HG03066 (cell line): Measurements from ENCODE around the gene APOL2.
"Not testable (repeated sequence)": the region's sequence is repeated elsewhere in the genome, so short reads cannot be mapped to it uniquely, and the experiment has no call there.

Experiments used
- ATAC-seq: cut with Tn5 transposase; IDR thresholded peaks from one replicate; pipeline ENCODE4 v1.9.1; 2021; ENCODE audit warnings: low read depth; ENCODE audit not compliant: unreplicated experiment

APOL2 gene, protein sequence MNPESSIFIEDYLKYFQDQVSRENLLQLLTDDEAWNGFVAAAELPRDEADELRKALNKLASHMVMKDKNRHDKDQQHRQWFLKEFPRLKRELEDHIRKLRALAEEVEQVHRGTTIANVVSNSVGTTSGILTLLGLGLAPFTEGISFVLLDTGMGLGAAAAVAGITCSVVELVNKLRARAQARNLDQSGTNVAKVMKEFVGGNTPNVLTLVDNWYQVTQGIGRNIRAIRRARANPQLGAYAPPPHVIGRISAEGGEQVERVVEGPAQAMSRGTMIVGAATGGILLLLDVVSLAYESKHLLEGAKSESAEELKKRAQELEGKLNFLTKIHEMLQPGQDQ

GRCh38 chr22:36239401-36240171 lies at the start of gene APOL2:
Gene APOL2 (minus strand): TSS chr22:36239527. CDS start chr22:36233162, 6,365 bp downstream.
- ATAC-seq = peak; percentile 94

- no peak for ATAC-seq
Observed at GRCh38 chr22:36288571-36289405, 49.5 kb upstream of the APOL2 start.

DNA sequence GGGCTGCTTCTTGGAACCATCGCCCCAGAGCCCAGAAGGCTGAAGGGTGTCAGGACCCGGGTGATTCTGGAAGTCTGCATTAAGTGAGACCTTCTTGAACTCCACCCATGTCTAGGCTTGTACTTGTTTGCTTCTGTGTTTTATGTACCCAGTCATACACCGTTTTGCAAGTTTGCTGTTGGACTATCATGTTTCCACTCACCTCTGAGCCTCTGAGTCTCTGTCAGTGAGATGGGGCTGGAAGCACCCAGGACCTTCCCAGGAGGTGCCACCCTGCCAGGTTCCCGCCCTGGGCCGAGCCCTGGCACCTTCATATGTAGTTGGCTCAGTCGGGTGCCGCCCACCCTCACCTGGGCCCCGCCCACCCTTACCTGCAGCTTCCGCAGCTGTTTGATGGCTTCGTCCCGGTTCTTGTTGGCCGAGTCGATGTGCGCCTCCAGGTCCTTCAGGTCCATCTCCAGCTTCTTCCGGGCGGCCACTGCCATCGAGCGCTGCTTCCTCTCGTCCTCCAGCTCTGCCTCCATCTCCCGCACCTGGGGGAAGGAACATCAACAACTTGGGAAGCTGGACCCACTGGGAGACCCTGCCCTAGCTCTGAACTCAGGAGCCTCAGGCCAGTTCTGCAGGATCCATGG lies 48.7 kb upstream of the APOL2 start:
- no peak for ATAC-seq

DNA sequence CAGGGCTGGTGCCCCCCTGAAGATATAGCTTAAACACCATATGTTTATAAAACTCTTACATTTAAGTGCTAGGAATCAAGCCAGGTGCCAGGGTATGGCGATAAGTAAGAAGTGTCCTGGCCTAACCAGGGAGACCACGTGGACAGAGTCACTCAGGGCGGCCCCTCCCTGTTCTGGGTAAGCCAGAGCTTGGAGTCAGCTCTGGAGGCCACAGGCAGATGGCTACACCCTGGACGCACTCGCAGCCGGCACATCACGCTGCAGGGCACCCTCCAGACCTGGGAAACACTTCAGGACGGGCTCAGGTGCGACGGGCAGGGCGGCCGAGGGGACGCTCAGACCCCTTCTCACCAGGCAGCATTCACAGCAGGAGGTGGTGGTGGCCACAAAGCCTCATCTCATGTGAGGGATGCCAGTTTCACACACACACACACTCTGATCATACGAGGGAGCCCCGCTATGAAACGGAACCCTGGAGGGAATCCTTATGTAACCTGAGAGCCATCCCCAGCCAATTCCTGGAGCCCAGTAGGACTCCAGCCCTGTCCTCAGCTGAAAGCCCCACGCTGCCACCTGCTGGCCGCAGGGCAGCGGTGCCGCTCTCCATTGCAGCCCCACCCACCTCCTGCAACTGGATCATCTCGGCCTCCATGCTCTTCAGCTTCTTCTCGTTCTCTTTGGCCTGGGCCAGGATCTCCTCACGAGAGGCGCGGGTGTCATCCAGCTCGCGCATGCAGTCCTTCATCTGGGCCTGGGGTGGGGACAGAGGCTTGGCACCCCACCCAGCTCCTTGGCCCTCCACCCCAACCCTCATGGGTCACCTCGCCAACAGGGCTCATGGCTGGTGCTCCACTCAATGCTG lies 47.0 kb upstream of the APOL2 start:
- no peak for ATAC-seq

DNA sequence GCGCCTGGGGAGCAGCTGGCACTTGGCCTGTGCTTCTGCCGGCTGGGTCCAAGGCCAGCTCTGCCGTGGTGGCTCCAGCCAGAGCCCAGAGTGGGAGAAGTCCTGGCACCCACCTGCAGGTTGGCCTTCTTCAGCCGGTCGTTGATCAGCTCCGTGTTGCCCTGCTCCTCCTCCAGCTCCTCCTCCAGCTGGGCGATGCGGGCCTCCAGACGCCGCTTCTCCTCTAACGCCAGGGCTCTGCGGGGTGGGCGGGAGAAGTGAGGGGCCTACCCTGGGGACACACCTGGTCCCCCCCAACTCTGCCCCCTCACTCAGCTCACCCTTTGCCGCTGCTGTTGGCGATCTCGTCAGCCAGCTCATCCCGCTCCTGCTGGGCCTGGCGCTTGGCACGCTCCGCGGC lies 46.2 kb upstream of the APOL2 start:
- no peak for ATAC-seq

GRCh38 chr22:36285017-36285416 lies 45.7 kb upstream of the APOL2 start:
- ATAC-seq = no peak

DNA sequence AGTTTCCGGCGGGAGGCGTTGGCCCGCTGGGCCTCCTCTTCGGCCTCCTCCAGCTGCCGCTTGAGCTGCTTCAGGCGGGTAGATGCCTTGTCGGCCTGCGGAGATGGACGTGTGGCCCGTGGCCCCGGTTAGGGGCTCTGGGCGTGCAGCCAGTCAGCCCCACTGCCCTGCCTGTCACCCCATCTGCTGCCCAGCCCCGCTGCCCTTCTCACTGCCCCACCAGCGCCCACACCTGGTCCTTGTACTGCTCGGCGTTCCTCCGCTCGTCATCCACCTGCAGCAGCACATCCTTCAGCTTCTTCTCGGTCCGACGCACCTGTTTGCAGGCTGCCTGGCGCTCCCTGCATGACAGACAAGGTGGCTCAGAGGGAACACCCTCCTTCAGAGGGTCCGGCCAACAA lies 44.8 kb upstream of the APOL2 start:
- ATAC-seq = no peak

DNA sequence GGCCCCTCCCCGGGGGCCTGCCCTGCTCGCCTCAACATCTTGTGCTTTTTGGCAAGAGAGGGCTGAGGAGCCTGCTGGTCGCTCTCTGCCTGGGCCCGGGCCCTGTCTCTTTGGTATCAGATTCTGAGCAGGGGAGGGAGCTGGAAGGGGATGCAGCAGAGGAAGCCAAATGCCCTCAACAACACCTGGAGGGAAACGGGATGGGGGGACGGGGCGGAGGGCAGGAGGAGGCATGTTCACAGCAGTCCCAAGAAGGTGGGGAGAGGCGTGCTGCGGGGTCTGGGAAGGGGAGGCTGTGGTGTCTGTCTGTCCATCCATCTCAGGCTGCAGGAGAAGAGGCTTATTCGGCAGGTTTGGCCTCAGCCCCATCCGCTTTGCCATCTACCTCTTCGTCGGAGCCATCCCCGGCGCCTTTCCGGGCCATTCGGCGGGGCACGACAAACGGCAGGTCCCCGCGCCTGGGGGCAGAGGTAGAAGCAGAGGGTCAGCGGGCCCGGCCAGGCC lies 43.1 kb upstream of the APOL2 start:
- no peak for ATAC-seq

- ATAC-seq = no peak
Observed at GRCh38 chr22:36281781-36282327, 42.5 kb upstream of the APOL2 start.

DNA sequence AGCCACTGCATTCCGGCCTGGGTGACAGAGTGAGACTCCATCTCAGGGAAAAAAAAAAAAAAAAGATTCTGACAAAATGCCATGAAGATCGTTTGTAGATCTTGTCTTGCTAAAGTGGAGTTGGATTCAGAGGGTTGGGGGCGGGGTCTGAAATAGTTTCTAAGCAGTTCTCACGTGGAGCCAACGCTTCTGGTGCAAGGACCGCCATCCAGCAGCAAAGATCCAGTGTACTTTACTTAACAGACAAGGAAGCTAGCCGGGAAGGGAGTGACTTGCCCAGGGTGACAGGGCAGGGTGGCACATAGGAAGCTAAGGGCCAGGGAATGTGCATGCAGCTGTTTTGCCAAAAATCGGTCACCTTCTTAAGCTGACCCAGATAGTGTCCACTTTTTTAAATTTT lies 41.1 kb upstream of the APOL2 start:
- ATAC-seq = no peak

- ATAC-seq = no peak
Observed at GRCh38 chr22:36279219-36279666, 39.9 kb upstream of the APOL2 start.

- ATAC-seq = no peak
Observed at GRCh38 chr22:36277482-36278291, 38.4 kb upstream of the APOL2 start.

DNA sequence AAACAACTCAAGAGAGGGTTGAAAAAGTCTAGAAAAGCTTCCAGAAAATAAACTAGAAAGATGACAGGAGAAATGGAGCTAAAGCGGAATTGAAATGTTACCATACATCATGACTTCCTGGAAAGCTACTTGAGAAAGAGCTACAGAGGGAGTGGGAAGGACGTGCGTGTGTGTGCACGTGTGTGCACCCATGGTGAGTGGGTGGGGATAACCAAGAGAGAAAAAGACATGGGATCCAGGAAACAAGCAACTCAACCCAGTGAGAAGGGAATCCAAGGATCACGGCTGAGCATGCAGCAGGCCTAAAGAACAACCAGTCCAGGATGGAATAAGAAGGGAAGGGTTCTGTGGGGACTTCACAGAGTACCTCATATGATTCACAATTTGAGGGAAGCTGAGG lies 35.2 kb upstream of the APOL2 start:
- ATAC-seq = no peak

DNA sequence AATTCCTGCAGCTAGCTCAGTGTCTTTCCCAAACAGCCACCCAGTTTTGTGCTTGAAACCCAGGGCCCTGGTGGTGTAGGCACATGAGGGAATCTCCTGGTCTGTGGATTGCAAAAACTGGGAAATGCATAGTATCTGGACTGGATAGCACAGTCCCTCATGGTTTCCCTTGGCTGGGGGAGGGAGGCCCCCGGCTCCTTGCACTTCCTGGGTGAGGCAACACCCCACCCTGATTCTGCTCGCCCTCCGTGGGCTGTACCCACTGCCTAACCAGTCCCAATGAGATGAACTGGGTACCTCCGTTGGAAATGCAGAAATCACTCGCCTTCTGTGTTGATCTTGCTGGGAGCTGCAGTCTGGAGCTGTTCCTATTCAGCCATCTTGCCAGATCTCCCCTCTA lies 32.6 kb upstream of the APOL2 start:
- not testable (repeated sequence) for ATAC-seq

DNA sequence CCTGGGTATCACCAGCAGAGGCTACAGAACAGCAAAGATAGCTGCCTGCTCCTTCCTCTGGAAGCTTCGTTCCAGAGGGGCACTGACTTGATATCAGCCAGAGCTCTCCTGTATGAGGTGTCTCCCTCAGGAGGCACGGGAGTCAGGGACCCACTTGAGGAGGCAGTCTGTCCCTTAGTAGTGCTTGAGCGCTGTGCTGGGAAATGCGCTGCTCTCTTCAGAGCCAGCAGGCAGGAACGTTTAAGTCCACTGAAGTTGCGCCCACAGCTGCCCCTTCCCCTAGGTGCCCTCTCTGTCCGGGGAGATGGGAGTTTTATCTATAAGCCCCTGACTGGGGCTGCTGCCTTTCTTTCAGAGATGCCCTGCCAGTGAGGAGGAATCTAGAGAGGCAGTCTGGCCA lies 31.9 kb upstream of the APOL2 start:
- ATAC-seq = not testable (repeated sequence)

GRCh38 chr22:36267896-36268485 lies 28.7 kb upstream of the APOL2 start:
- no peak for ATAC-seq

- ATAC-seq = no peak
Observed at GRCh38 chr22:36267058-36267457, 27.7 kb upstream of the APOL2 start.
